SU-DHL-6 (cell line): ENCODE results near the gene RAP1GAP2.

Experiments
- H2AFZ ChIP-seq: fragments of 200-600 bp; sonication (generic); 2 replicates; pipeline ENCODE4 v1.6.1; 2014; ENCODE audit warnings: low read depth, mild to moderate bottlenecking, moderate library complexity, mixed read lengths, antibody characterized with exemption, low read length; ENCODE audit not compliant: severe bottlenecking
- H3F3A ChIP-seq: fragments of 200-600 bp; shearing (Covaris generic); 2 replicates; pipeline ENCODE4 v1.6.0; 2016; ENCODE audit warnings: antibody characterized with exemption, mild to moderate bottlenecking; ENCODE audit not compliant: insufficient read depth
- H3K27ac ChIP-seq: fragments of 200-600 bp; sonication (generic); 2 replicates; pipeline ENCODE4 v1.5.1; 2016; ENCODE audit warnings: low read depth, mild to moderate bottlenecking, low read length, moderate library complexity, mixed read lengths
- H3K27me3 ChIP-seq: fragments of 200-600 bp; sonication (generic), shearing (Covaris generic); 2 replicates; pipeline ENCODE4 v1.6.0; 2014; ENCODE audit warnings: mild to moderate bottlenecking, low read length
- H3K36me3 ChIP-seq: fragments of 200-600 bp; sonication (generic); 2 replicates; pipeline ENCODE4 v1.6.1; 2014; ENCODE audit warnings: mild to moderate bottlenecking, low read length, mixed read lengths
- H3K4me2 ChIP-seq: fragments of 300-600, 200-600 bp; shearing (Covaris generic), sonication (generic); 2 replicates; pipeline ENCODE4 v1.6.0; 2014; ENCODE audit warnings: low read length, low read depth, mild to moderate bottlenecking; ENCODE audit not compliant: poor library complexity, severe bottlenecking
- H3K4me3 ChIP-seq: fragments of 200-600 bp; sonication (generic); 2 replicates; pipeline ENCODE4 v1.5.1; 2014; ENCODE audit warnings: antibody characterized with exemption, low read length, mild to moderate bottlenecking, mixed read lengths; ENCODE audit not compliant: insufficient read depth, poor library complexity, severe bottlenecking
- H3K79me2 ChIP-seq: fragments of 200-600 bp; sonication (generic); 2 replicates; pipeline ENCODE4 v1.6.1; 2014; ENCODE audit warnings: mild to moderate bottlenecking, low read length, moderate library complexity; ENCODE audit not compliant: insufficient read depth
- H3K9ac ChIP-seq: fragments of 200-600 bp; sonication (generic); 2 replicates; pipeline ENCODE4 v1.7.0; 2014; ENCODE audit warnings: mild to moderate bottlenecking, low read length
- H3K9me2 ChIP-seq: fragments of 200-600 bp; sonication (generic); replicated peaks from 2 replicates; pipeline ENCODE4 v1.6.1; 2014; ENCODE audit warnings: low read length; ENCODE audit not compliant: insufficient read depth
- H3K9me3 ChIP-seq: fragments of 200-600 bp; sonication (generic); 2 replicates; pipeline ENCODE4 v1.6.1; 2014; ENCODE audit warnings: low read length, mixed read lengths; ENCODE audit not compliant: insufficient read depth
- H4K20me1 ChIP-seq: fragments of 200-600 bp; sonication (generic); 2 replicates; pipeline ENCODE4 v1.6.1; 2014; ENCODE audit warnings: low read depth, mild to moderate bottlenecking, antibody characterized with exemption, low read length, moderate library complexity, mixed read lengths
- EZH2phosphoT487 ChIP-seq: fragments of 200-600 bp; sonication (generic), shearing (Covaris generic); conservative IDR thresholded peaks from 2 replicates; pipeline ENCODE4 v1.6.1; 2018; ENCODE audit warnings: mild to moderate bottlenecking, antibody characterized with exemption, low read length, moderate library complexity, mixed read lengths
- TF ChIP-seq, protein P1 (sequence below): fragments of 200-600 bp; sonication (generic); IDR thresholded peaks from one replicate; pipeline ENCODE4 v1.5.1; 2017; ENCODE audit warnings: antibody characterized with exemption, mild to moderate bottlenecking, low read length, moderate library complexity; ENCODE audit not compliant: insufficient read depth, poor library complexity, severe bottlenecking

RAP1GAP2 gene

DNA sequence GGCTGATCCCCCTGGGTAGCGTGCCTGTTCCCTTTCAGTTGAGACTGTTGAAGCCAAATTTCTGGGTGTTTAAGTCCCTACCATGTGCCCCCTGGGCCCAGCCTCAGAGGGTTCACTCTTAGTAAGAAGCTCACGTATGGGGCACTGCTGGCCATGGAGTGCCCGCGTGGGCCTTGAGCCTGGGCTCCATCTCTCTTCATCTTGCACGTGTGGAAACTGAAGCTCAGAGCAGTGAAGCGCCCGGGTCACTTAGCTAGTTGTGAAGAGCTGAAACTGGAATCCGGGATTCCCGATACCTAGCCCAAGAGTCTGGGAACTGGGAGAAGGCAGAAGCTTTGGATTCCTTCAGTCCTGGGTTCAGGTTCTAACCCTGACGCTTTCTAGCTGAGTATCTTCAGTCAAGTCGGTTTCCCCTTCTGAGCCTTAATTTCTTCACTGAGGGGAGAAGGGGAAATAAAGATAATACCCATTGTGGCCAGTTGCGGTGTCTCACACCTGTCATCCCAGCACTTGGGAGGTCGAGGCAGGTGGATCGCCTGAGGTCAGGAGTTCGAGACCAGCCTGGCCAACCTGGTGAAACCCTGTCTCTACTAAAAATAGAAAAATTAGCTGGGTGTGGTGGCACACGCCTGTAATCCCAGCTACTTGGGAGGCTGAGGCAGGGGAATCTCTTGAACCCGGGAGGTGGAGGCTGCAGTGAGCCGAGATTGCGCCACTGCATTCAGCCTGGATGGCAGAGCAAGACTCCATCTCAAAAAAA lies 163.3 kb downstream of the RAP1GAP2 start:
- Histone ChIP-seq H2AFZ (no peak overlapping the region), H3K4me2 (no peak overlapping the region), H3K9me3 (no peaks in the 10 kb centered on the region), H3K27ac (no peak overlapping the region), H3K36me3 (no peaks in the 10 kb centered on the region), H3K79me2 (no peaks in the 10 kb centered on the region), H3K27me3 (no peaks in the 10 kb centered on the region), H3K9me2 (no peaks in the 10 kb centered on the region), H3F3A (no peaks in the 10 kb centered on the region), H3K4me3 (no peak overlapping the region), H3K9ac (no peak overlapping the region), H4K20me1 (no peaks in the 10 kb centered on the region)
- TF ChIP-seq, protein P1, sequence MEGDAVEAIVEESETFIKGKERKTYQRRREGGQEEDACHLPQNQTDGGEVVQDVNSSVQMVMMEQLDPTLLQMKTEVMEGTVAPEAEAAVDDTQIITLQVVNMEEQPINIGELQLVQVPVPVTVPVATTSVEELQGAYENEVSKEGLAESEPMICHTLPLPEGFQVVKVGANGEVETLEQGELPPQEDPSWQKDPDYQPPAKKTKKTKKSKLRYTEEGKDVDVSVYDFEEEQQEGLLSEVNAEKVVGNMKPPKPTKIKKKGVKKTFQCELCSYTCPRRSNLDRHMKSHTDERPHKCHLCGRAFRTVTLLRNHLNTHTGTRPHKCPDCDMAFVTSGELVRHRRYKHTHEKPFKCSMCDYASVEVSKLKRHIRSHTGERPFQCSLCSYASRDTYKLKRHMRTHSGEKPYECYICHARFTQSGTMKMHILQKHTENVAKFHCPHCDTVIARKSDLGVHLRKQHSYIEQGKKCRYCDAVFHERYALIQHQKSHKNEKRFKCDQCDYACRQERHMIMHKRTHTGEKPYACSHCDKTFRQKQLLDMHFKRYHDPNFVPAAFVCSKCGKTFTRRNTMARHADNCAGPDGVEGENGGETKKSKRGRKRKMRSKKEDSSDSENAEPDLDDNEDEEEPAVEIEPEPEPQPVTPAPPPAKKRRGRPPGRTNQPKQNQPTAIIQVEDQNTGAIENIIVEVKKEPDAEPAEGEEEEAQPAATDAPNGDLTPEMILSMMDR: no peak

DNA sequence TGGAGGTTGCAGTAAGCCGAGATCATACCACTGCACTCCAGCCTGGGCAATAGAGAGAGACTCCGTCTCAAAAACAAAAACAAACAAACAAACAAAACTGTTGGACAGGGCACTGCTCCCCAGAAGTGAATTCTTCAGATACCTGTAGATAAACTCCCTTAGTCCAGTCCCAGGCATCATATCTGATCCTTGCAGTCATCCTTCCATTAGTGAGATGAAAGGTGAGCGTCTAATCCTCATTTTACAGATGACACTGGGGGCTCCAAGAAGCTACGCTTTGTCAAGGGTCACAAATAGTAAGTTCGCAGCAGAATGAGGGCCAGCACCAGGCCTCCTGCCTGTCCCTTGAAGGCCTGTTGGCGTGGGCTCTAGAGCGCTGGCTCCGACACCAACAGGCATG lies 165.2 kb downstream of the RAP1GAP2 start:
- Histone ChIP-seq H3K4me3 (no peak overlapping the region), H3K79me2 (no peaks in the 10 kb centered on the region), H3K9ac (no peak overlapping the region), H2AFZ (no peak overlapping the region), H3K27ac (no peak overlapping the region), H3K27me3 (no peaks in the 10 kb centered on the region), H3K4me2 (no peak overlapping the region), H3K9me2 (no peaks in the 10 kb centered on the region), H3K36me3 (no peaks in the 10 kb centered on the region), H3F3A (no peaks in the 10 kb centered on the region), H4K20me1 (no peaks in the 10 kb centered on the region), H3K9me3 (no peaks in the 10 kb centered on the region)
- no peak for TF ChIP-seq EZH2phosphoT487
- TF ChIP-seq, protein P1: no peak

DNA sequence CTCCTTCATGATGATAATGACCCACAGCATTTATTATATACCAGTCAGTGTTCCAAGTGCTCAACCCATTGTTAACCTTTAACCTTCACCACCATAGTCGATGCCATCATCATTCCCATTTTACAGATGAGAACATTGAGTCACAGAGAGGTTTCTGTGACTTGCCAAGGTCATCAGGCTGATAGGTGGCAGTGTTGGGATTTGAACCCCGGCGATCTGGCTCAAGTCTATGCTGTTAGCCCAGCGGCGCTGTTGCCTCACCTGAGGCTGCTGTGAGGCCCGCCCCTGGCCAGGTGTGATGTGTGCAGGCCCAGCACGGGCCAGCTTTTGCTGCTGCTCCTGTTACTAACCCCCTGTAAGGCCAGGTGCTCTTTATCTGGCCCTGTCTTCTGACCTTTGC lies 166.0 kb downstream of the RAP1GAP2 start:
- TF ChIP-seq, protein P1: no peak
- no peaks in the 10 kb centered on the region for H3K27me3 ChIP-seq
- no peak overlapping the region for H3K4me2 ChIP-seq
- no peak overlapping the region for H3K9ac ChIP-seq
- H3K27ac ChIP-seq: no peak overlapping the region
- no peaks in the 10 kb centered on the region for H4K20me1 ChIP-seq
- no peaks in the 10 kb centered on the region for H3K36me3 ChIP-seq
- H3K4me3 ChIP-seq: no peak overlapping the region
- H3F3A ChIP-seq: no peaks in the 10 kb centered on the region
- no peaks in the 10 kb centered on the region for H3K9me3 ChIP-seq
- no peaks in the 10 kb centered on the region for H3K9me2 ChIP-seq
- no peaks in the 10 kb centered on the region for H3K79me2 ChIP-seq
- H2AFZ ChIP-seq: no peak overlapping the region

DNA sequence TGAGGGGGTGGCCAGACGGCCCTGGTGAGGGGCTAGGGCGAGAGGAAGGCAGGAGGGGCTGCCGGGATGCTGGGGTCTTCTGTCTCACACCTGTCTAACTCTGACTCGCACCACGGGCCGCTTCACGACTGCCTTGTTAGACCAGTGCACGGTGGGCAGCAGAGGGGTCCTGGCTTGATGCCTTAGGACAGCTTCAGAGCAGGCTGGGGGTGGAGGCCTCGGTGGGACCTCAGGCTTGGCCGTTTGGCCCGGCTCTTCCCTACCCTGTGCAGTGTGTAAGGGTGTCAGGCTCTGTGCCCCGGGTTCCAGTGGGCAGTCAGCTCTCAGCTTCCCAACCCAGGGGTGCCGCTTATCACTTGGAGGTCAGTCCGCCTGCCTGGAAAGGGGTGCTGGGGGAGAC lies 166.5 kb downstream of the RAP1GAP2 start:
- no peak overlapping the region for H2AFZ ChIP-seq
- no peak overlapping the region for H3K27ac ChIP-seq
- no peaks in the 10 kb centered on the region for H3F3A ChIP-seq
- H3K9me2 ChIP-seq: no peaks in the 10 kb centered on the region
- H3K9me3 ChIP-seq: no peaks in the 10 kb centered on the region
- no peaks in the 10 kb centered on the region for H3K79me2 ChIP-seq
- no peak overlapping the region for H3K4me2 ChIP-seq
- no peaks in the 10 kb centered on the region for H4K20me1 ChIP-seq
- H3K4me3 ChIP-seq: no peak overlapping the region
- H3K9ac ChIP-seq: no peak overlapping the region
- TF ChIP-seq, protein P1: no peak
- no peak for TF ChIP-seq EZH2phosphoT487
- H3K27me3 ChIP-seq: no peaks in the 10 kb centered on the region
- no peaks in the 10 kb centered on the region for H3K36me3 ChIP-seq
